COR-L47 (cell line): ENCODE results near the gene DSE.

Source experiments
- DNase-seq: peaks from one replicate; lab custom pipeline; 2025; lab: John Stamatoyannopoulos, UW

Gene DSE

GRCh38 chr6:116482780-116483179, 112.0 kb downstream of the DSE start:
- no peak for DNase-seq

- DNase-seq = no peak
These were observed 112.9 kb downstream of the DSE start for GRCh38 chr6:116483616-116484015.

GRCh38 chr6:116485559-116486184, 114.9 kb downstream of the DSE start:
- no peak for DNase-seq

GRCh38 chr6:116491610-116492330, 121.0 kb downstream of the DSE start:
- DNase-seq = no peak

- DNase-seq = no peak
These were observed 121.8 kb downstream of the DSE start for GRCh38 chr6:116492331-116493067.
